ENCODE measurements around the gene SLC16A1.

SLC16A1 gene

GRCh38 chr1:112901387-112901786 is 54.6 kb downstream of the SLC16A1 start:
- H2AK5ac ChIP-seq (ENCODE audit: low read depth, low read length): no peak overlapping the region
- no peak overlapping the region for H4K8ac ChIP-seq (ENCODE audit: low read depth, low read length)
- H2AFZ ChIP-seq (ENCODE audit: low read length): no peak overlapping the region
- no peak overlapping the region for H3K4ac ChIP-seq (ENCODE audit: low read length)
- peaks cover 0 to 3% of the 10 kb centered on the region in 2 donors for H3K36me3 ChIP-seq (replicated peaks in 1 of 2; ENCODE audit: control insufficient read depth in 2 of 2, insufficient read depth in 2 of 2, low read length in 2 of 2)
- H4K91ac ChIP-seq (ENCODE audit: low read depth, low read length, poor library complexity): no peak overlapping the region
- H3K27me3 ChIP-seq (ENCODE audit: control insufficient read depth in 3 of 3, insufficient read depth in 3 of 3, low read depth in 1 of 3, low read length in 3 of 3): no peaks in the 10 kb centered on the region
- H3K14ac ChIP-seq (ENCODE audit: low read length): no peak overlapping the region
- WGBS, 2 donors (ENCODE audit: extremely low coverage in 2 of 2, insufficient read length in 2 of 2, insufficient replicate concordance in 1 of 2): no CpG with 5 or more reads among the region's 2 CpGs
- no peak overlapping the region for H3K23ac ChIP-seq (ENCODE audit: low read depth, low read length, poor library complexity)
- no peak overlapping the region for H3K18ac ChIP-seq (ENCODE audit: low read length)
- H2BK120ac ChIP-seq (ENCODE audit: low read depth, low read length): no peak overlapping the region
- no peak overlapping the region for H3K4me3 ChIP-seq (ENCODE audit: low read length in 2 of 2)
- H3K9ac ChIP-seq (ENCODE audit: low read depth, low read length, poor library complexity): no peak overlapping the region
- no peak overlapping the region for H2BK15ac ChIP-seq (ENCODE audit: low read length)
- no peak overlapping the region for H2BK12ac ChIP-seq (ENCODE audit: low read length)
- no peak overlapping the region for H2BK5ac ChIP-seq (ENCODE audit: low read length)
- no peak overlapping the region for H3K4me2 ChIP-seq (ENCODE audit: insufficient read depth, low read length, poor library complexity, severe bottlenecking)
- no peaks in the 10 kb centered on the region for H3K79me1 ChIP-seq (ENCODE audit: low read depth, low read length)
- DNase-seq (ENCODE audit: low spot score): no peak
- H3K9me3 ChIP-seq (replicated peaks in 1 of 2; ENCODE audit: control insufficient read depth in 2 of 2, insufficient read depth in 1 of 2, low read depth in 1 of 2, low read length in 2 of 2): peaks cover under 1 to 3% of the 10 kb centered on the region in 2 donors
- H3K27ac ChIP-seq (replicated peaks; ENCODE audit: low read length): no peak overlapping the region
- no peaks in the 10 kb centered on the region for H3K4me1 ChIP-seq (ENCODE audit: control insufficient read depth in 2 of 2, insufficient read depth in 1 of 2, low read depth in 1 of 2, low read length in 2 of 2)

- Histone ChIP-seq H4K8ac (ENCODE audit: low read depth, low read length) (no peak overlapping the region), H2AK5ac (ENCODE audit: low read depth, low read length) (no peak overlapping the region), H3K9me3 (replicated peaks in 1 of 2; ENCODE audit: control insufficient read depth in 2 of 2, insufficient read depth in 1 of 2, low read depth in 1 of 2, low read length in 2 of 2) (peaks cover 4 to 8% of the 10 kb centered on the region in 2 donors)
Observed at GRCh38 chr1:112896783-112897182, 59.2 kb downstream of the SLC16A1 start.

GRCh38 chr1:112894561-112895011 is 61.4 kb downstream of the SLC16A1 start:
- no peak overlapping the region for H3K14ac ChIP-seq (ENCODE audit: low read length)
- no peak overlapping the region for H3K23ac ChIP-seq (ENCODE audit: low read depth, low read length, poor library complexity)
- H3K18ac ChIP-seq (ENCODE audit: low read length): no peak overlapping the region
- no peak overlapping the region for H4K8ac ChIP-seq (ENCODE audit: low read depth, low read length)
- no peaks in the 10 kb centered on the region for H3K27me3 ChIP-seq (ENCODE audit: control insufficient read depth in 3 of 3, insufficient read depth in 3 of 3, low read depth in 1 of 3, low read length in 3 of 3)
- H3K4me1 ChIP-seq (ENCODE audit: control insufficient read depth in 2 of 2, insufficient read depth in 1 of 2, low read depth in 1 of 2, low read length in 2 of 2): no peaks in the 10 kb centered on the region
- no peak overlapping the region for H3K4me3 ChIP-seq (ENCODE audit: low read length in 2 of 2)
- H3K4ac ChIP-seq (ENCODE audit: low read length): no peak overlapping the region
- WGBS, 2 donors (ENCODE audit: extremely low coverage in 2 of 2, insufficient read length in 2 of 2, insufficient replicate concordance in 1 of 2): no CpG with 5 or more reads among the region's 35 CpGs
- no peak overlapping the region for H2BK15ac ChIP-seq (ENCODE audit: low read length)
- H3K4me2 ChIP-seq (ENCODE audit: insufficient read depth, low read length, poor library complexity, severe bottlenecking): no peak overlapping the region
- no peak overlapping the region for H4K91ac ChIP-seq (ENCODE audit: low read depth, low read length, poor library complexity)
- no peak overlapping the region for H2AFZ ChIP-seq (ENCODE audit: low read length)
- H2BK5ac ChIP-seq (ENCODE audit: low read length): no peak overlapping the region
- H3K27ac ChIP-seq (replicated peaks; ENCODE audit: low read length): no peak overlapping the region
- peaks cover 4 to 8% of the 10 kb centered on the region in 2 donors for H3K9me3 ChIP-seq (replicated peaks in 1 of 2; ENCODE audit: control insufficient read depth in 2 of 2, insufficient read depth in 1 of 2, low read depth in 1 of 2, low read length in 2 of 2)
- H2BK120ac ChIP-seq (ENCODE audit: low read depth, low read length): no peak overlapping the region
- H3K9ac ChIP-seq (ENCODE audit: low read depth, low read length, poor library complexity): no peak overlapping the region
- no peak for DNase-seq (ENCODE audit: low spot score)
- H3K36me3 ChIP-seq (replicated peaks in 1 of 2; ENCODE audit: control insufficient read depth in 2 of 2, insufficient read depth in 2 of 2, low read length in 2 of 2): no peaks in the 10 kb centered on the region
- H3K79me1 ChIP-seq (ENCODE audit: low read depth, low read length): no peaks in the 10 kb centered on the region
- H2BK12ac ChIP-seq (ENCODE audit: low read length): no peak overlapping the region
- no peak overlapping the region for H2AK5ac ChIP-seq (ENCODE audit: low read depth, low read length)

More at GRCh38 chr1:112896783-112897182, 59.2 kb downstream of the SLC16A1 start:
- H3K4me2 ChIP-seq (ENCODE audit: insufficient read depth, low read length, poor library complexity, severe bottlenecking): no peak overlapping the region
- H3K23ac ChIP-seq (ENCODE audit: low read depth, low read length, poor library complexity): no peak overlapping the region
- H2AFZ ChIP-seq (ENCODE audit: low read length): no peak overlapping the region
- no peak for DNase-seq (ENCODE audit: low spot score)
- no peaks in the 10 kb centered on the region for H3K27me3 ChIP-seq (ENCODE audit: control insufficient read depth in 3 of 3, insufficient read depth in 3 of 3, low read depth in 1 of 3, low read length in 3 of 3)
- H2BK120ac ChIP-seq (ENCODE audit: low read depth, low read length): no peak overlapping the region
- H3K9ac ChIP-seq (ENCODE audit: low read depth, low read length, poor library complexity): no peak overlapping the region
- no peak overlapping the region for H3K27ac ChIP-seq (replicated peaks; ENCODE audit: low read length)
- H4K91ac ChIP-seq (ENCODE audit: low read depth, low read length, poor library complexity): no peak overlapping the region
- H2BK15ac ChIP-seq (ENCODE audit: low read length): no peak overlapping the region
- H3K79me1 ChIP-seq (ENCODE audit: low read depth, low read length): no peaks in the 10 kb centered on the region
- no peaks in the 10 kb centered on the region for H3K36me3 ChIP-seq (replicated peaks in 1 of 2; ENCODE audit: control insufficient read depth in 2 of 2, insufficient read depth in 2 of 2, low read length in 2 of 2)
- no peak overlapping the region for H2BK12ac ChIP-seq (ENCODE audit: low read length)
- H3K14ac ChIP-seq (ENCODE audit: low read length): no peak overlapping the region
- no peak overlapping the region for H2BK5ac ChIP-seq (ENCODE audit: low read length)
- no peak overlapping the region for H3K4me3 ChIP-seq (ENCODE audit: low read length in 2 of 2)
- H3K18ac ChIP-seq (ENCODE audit: low read length): no peak overlapping the region
- no peaks in the 10 kb centered on the region for H3K4me1 ChIP-seq (ENCODE audit: control insufficient read depth in 2 of 2, insufficient read depth in 1 of 2, low read depth in 1 of 2, low read length in 2 of 2)
- no peak overlapping the region for H3K4ac ChIP-seq (ENCODE audit: low read length)

- H3K14ac ChIP-seq (ENCODE audit: low read length): no peak overlapping the region
- no peaks in the 10 kb centered on the region for H3K36me3 ChIP-seq (replicated peaks in 1 of 2; ENCODE audit: control insufficient read depth in 2 of 2, insufficient read depth in 2 of 2, low read length in 2 of 2)
- no peak overlapping the region for H3K4me3 ChIP-seq (ENCODE audit: low read length in 2 of 2)
Observed at GRCh38 chr1:112894010-112894292, 62.0 kb downstream of the SLC16A1 start.

More at GRCh38 chr1:112894010-112894292, 62.0 kb downstream of the SLC16A1 start:
- Histone ChIP-seq H4K91ac (ENCODE audit: low read depth, low read length, poor library complexity) (no peak overlapping the region), H2BK12ac (ENCODE audit: low read length) (no peak overlapping the region), H3K4ac (ENCODE audit: low read length) (no peak overlapping the region), H3K4me1 (ENCODE audit: control insufficient read depth in 2 of 2, insufficient read depth in 1 of 2, low read depth in 1 of 2, low read length in 2 of 2) (no peaks in the 10 kb centered on the region), H3K4me2 (ENCODE audit: insufficient read depth, low read length, poor library complexity, severe bottlenecking) (no peak overlapping the region), H2BK120ac (ENCODE audit: low read depth, low read length) (no peak overlapping the region), H3K27me3 (ENCODE audit: control insufficient read depth in 3 of 3, insufficient read depth in 3 of 3, low read depth in 1 of 3, low read length in 3 of 3) (no peaks in the 10 kb centered on the region), H3K9ac (ENCODE audit: low read depth, low read length, poor library complexity) (no peak overlapping the region), H3K18ac (ENCODE audit: low read length) (no peak overlapping the region), H3K27ac (replicated peaks; ENCODE audit: low read length) (no peak overlapping the region), H3K79me1 (ENCODE audit: low read depth, low read length) (no peaks in the 10 kb centered on the region), H4K8ac (ENCODE audit: low read depth, low read length) (no peak overlapping the region), H3K9me3 (replicated peaks in 1 of 2; ENCODE audit: control insufficient read depth in 2 of 2, insufficient read depth in 1 of 2, low read depth in 1 of 2, low read length in 2 of 2) (peaks cover 4 to 8% of the 10 kb centered on the region in 2 donors), H3K23ac (ENCODE audit: low read depth, low read length, poor library complexity) (no peak overlapping the region), H2AFZ (ENCODE audit: low read length) (no peak overlapping the region), H2AK5ac (ENCODE audit: low read depth, low read length) (no peak overlapping the region), H2BK5ac (ENCODE audit: low read length) (no peak overlapping the region), H2BK15ac (ENCODE audit: low read length) (no peak overlapping the region)
- no peak for DNase-seq (ENCODE audit: low spot score)
- WGBS, 2 donors (ENCODE audit: extremely low coverage in 2 of 2, insufficient read length in 2 of 2, insufficient replicate concordance in 1 of 2): no CpG with 5 or more reads among the region's 3 CpGs

Data from neuronal stem cell (in vitro differentiated cells).